HG02759 (cell line): ENCODE measurements around the gene PLEKHH1.
"Not testable (repeated sequence)": the region's sequence is repeated elsewhere in the genome, so short reads cannot be mapped to it uniquely, and the experiment has no call there.

ENCODE experiments used
- ATAC-seq: cut with Tn5 transposase; IDR thresholded peaks from one replicate; pipeline ENCODE4 v1.9.1; 2021; ENCODE audit warnings: mild to moderate bottlenecking, moderate library complexity; ENCODE audit not compliant: unreplicated experiment

Gene PLEKHH1

GRCh38 chr14:67529947-67530935 lies 2.8 kb upstream of the PLEKHH1 start:
- no peak for ATAC-seq

- ATAC-seq: no peak
Observed at GRCh38 chr14:67532606-67532997, 488 bp upstream of the PLEKHH1 start.

GRCh38 chr14:67533754-67534085 lies 630 bp downstream of the PLEKHH1 start:
- ATAC-seq: no peak

GRCh38 chr14:67536087-67536486 lies 3.0 kb downstream of the PLEKHH1 start:
- no peak for ATAC-seq

- ATAC-seq: no peak
Observed at GRCh38 chr14:67537736-67538135, 4.6 kb downstream of the PLEKHH1 start.

- no peak for ATAC-seq
Observed at GRCh38 chr14:67538501-67538900, 5.4 kb downstream of the PLEKHH1 start.

GRCh38 chr14:67539116-67539515 lies 6.0 kb downstream of the PLEKHH1 start:
- ATAC-seq: no peak

GRCh38 chr14:67541448-67542387 lies 8.6 kb downstream of the PLEKHH1 start:
- no peak for ATAC-seq

- ATAC-seq: not testable (repeated sequence)
Observed at GRCh38 chr14:67542620-67543019, 9.5 kb downstream of the PLEKHH1 start.

GRCh38 chr14:67544590-67544989 lies 11.5 kb downstream of the PLEKHH1 start:
- ATAC-seq: no peak

- ATAC-seq: no peak
Observed at GRCh38 chr14:67547224-67547780, 14.2 kb downstream of the PLEKHH1 start.

GRCh38 chr14:67549734-67550133 lies 16.6 kb downstream of the PLEKHH1 start:
- no peak for ATAC-seq

- no peak for ATAC-seq
Observed at GRCh38 chr14:67551123-67551522, 18.0 kb downstream of the PLEKHH1 start.

GRCh38 chr14:67551940-67552339 lies 18.9 kb downstream of the PLEKHH1 start:
- ATAC-seq: no peak

GRCh38 chr14:67553547-67553946 lies 20.5 kb downstream of the PLEKHH1 start:
- no peak for ATAC-seq

GRCh38 chr14:67554341-67554740 lies 21.3 kb downstream of the PLEKHH1 start:
- ATAC-seq: no peak

GRCh38 chr14:67555518-67556090 lies 22.5 kb downstream of the PLEKHH1 start:
- ATAC-seq: no peak

GRCh38 chr14:67556671-67557070 lies 23.6 kb downstream of the PLEKHH1 start:
- no peak for ATAC-seq

- no peak for ATAC-seq
Observed at GRCh38 chr14:67557118-67557517, 24.0 kb downstream of the PLEKHH1 start.

GRCh38 chr14:67557656-67558055 lies 24.6 kb downstream of the PLEKHH1 start:
- no peak for ATAC-seq

GRCh38 chr14:67559639-67560038 lies 26.5 kb downstream of the PLEKHH1 start:
- ATAC-seq: no peak
